Sigmoid colon (tissue), 4 donors: ENCODE data around the gene AP1G1.

Source experiments
- CTCF ChIP-seq, 4 experiments: fragments of 450-650 bp in 3 of 4; fragments of 200-600 bp in 1 of 4; IDR thresholded peaks; one replicate each; pipeline ENCODE4 v1.5.1; 2016 to 2019; ENCODE audit warnings: antibody characterized with exemption in 4 of 4, mild to moderate bottlenecking in 3 of 4, moderate library complexity in 2 of 4
- POLR2A ChIP-seq, 2 donors: fragments of 450-650 bp; IDR thresholded peaks; one replicate each; pipeline ENCODE4 v1.6.1; 2016; ENCODE audit warnings: antibody characterized with exemption in 2 of 2, mild to moderate bottlenecking in 2 of 2, moderate library complexity in 2 of 2
- POLR2AphosphoS5 ChIP-seq, 4 donors: sonication (generic); formaldehyde crosslinking; IDR thresholded peaks; one replicate each; pipeline ENCODE4 v1.6.1; 2017; ENCODE audit warnings: antibody characterized with exemption in 4 of 4

GRCh38 chr16:71778780-71779179 is 29.9 kb downstream of the AP1G1 start:
- TF ChIP-seq POLR2A (IDR thresholded peaks at IDR 0.05) (no peak), CTCF (IDR thresholded peaks at IDR 0.05) (no peak), POLR2AphosphoS5 (IDR thresholded peaks at IDR 0.05) (no peak)
